GM19193 (cell line): ENCODE results near the gene BTBD19.

Source experiments
- POLR2A ChIP-seq: IDR thresholded peaks from 4 replicates; pipeline ENCODE4 v1.6.1; 2011; ENCODE audit not compliant: insufficient read depth, insufficient read length; ENCODE audit errors: extremely low read depth

BTBD19 gene

DNA sequence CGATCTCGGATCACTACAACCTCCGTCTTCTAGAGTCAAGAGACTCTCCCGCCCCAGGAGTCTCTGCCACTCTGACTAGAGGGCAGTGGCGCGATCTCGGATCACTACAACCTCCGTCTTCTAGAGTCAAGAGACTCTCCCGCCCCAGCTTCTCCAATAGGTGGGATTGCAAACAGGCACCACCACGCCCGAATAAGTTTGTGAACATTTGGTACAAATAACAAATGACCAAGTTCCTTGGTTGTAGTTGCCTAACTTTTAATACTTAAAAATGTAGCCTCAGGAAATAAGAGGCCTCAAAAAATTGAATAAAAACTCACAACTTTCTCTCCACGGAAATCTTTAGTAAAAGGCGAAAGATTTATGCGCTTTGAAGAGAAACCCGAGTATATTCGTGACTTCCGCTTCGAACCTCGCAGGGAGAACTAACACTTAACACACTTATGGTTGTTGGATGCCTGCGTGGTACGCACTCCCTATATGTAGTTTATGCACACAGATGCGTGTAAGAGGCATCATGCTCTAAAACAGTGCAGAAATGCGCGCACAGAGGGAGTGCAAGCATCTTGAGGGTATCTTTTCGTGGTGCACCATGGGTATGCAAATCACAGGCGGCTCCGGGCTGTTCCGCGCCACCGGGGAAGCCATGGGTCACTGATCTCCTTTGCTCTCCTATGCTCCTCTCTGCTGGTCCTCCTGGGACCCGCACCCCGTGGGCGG lies 11.4 kb downstream of the BTBD19 start:
- peak; percentile 100 for TF ChIP-seq POLR2A

DNA sequence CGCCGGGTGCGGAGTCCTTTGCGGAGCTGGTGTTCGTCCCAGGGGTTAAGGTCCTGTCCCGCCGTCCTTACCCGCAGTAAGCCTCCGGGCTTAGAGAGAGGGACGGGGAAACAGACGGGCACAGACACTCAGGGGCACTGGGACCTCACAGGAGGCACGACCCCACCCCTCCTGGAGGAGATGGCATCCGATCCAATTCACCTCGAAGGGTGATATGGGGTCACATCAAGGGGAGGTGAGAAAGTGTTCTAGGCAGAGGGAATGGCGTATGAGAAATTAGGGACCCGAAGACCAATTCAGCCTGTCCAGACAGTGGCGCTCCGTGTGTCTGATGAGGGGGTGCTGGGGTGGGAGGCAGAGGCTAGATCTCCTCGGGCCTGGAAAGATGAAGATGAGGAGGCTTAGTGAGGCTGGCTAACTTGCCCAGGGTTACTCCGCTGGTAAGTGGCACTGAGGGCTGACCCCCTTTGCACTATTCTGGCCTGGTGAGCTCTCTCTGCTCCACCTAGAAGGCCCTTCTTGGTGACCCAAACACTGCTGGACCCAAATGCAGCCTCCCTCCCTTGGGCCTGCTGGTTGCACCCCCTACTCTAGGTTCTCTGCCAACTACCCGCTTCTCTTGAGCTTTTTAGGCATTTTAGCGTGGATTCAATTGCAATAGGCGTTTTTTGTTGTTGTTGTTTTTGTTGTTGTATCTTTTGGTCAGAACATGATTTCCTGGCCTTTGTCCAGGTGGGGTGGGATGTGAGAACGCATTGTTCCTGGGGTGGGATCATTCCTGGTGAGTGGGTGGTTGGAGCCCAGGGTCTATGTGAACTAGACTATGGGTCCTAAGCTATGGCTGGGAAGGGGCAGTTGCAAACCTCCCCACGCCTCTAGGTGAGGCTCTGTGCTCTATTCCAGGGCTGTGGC lies 12.3 kb downstream of the BTBD19 start:
- TF ChIP-seq POLR2A: no peak

GRCh38 chr1:44821240-44821715 lies 13.0 kb downstream of the BTBD19 start:
- no peak for TF ChIP-seq POLR2A

GRCh38 chr1:44822131-44822701 lies 13.9 kb downstream of the BTBD19 start:
- no peak for TF ChIP-seq POLR2A

DNA sequence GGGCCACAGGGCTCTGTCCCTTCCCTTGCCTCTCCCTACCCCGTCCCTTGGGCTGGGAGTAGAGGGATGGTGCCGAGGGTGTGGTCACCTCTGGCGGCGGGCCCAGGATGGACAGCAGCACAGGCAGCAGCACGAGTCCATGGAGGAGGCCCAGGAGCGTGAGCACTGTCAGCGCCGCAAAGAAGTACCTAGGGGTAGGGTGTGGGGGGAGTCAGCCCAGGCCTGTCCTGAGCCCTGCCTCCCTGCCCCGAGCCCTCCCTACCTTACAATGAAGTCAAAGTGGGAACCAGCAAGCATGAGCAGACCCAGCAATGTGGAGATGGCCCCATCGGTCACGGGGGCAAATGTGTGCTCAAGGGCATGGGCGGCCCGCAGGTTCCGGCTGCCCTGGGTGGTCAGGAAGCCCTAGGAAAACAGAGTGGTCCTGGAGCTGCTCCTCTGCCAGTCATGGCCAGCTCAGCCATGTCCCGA lies 14.7 kb downstream of the BTBD19 start:
- no peak for TF ChIP-seq POLR2A

DNA sequence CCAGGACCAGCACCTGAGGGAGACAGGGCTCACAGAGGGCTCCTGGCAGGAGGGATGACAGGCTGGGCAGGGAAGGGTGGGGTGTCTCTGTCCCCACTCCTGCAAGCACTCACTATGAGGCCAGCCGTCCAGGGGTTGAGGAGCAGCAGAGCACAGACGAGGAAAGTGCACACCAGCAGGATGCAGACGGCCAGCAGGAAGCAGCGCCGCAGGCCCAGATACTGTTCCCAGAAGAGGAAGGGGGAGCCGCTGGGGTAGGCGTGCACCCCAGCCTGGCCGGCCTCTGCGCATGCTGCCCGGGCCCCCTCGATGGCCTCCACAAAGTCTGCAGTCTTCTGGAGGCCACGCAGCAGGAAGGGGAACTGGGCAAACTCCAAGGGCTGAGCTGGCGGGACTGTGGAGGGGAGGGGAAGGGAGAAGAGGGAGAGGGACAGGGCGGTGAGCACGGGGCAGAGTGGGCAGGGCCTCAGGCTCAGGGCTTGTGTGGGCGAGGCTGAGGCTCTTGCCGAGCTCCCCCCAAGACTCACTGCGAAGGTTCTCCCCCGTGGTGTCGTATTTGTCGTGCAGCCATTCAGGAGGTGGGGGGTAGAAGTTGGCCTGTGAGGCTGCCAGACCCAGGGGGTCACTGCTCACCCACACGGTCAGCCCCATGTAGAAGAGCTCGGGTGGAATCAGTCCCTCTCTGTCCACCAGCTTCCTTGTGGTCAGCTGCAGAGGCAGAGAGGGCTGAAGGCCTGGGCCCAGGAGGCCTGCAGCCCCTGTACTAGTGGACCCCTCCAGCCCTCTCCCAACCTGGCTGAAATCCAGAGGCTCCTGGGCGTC lies 18.3 kb downstream of the BTBD19 start:
- TF ChIP-seq POLR2A: no peak

GRCh38 chr1:44827197-44828002 lies 19.1 kb downstream of the BTBD19 start:
- TF ChIP-seq POLR2A: no peak

- TF ChIP-seq POLR2A: no peak
Observed at GRCh38 chr1:44828003-44828651, 19.8 kb downstream of the BTBD19 start.

GRCh38 chr1:44828841-44829440 lies 20.6 kb downstream of the BTBD19 start:
- no peak for TF ChIP-seq POLR2A

DNA sequence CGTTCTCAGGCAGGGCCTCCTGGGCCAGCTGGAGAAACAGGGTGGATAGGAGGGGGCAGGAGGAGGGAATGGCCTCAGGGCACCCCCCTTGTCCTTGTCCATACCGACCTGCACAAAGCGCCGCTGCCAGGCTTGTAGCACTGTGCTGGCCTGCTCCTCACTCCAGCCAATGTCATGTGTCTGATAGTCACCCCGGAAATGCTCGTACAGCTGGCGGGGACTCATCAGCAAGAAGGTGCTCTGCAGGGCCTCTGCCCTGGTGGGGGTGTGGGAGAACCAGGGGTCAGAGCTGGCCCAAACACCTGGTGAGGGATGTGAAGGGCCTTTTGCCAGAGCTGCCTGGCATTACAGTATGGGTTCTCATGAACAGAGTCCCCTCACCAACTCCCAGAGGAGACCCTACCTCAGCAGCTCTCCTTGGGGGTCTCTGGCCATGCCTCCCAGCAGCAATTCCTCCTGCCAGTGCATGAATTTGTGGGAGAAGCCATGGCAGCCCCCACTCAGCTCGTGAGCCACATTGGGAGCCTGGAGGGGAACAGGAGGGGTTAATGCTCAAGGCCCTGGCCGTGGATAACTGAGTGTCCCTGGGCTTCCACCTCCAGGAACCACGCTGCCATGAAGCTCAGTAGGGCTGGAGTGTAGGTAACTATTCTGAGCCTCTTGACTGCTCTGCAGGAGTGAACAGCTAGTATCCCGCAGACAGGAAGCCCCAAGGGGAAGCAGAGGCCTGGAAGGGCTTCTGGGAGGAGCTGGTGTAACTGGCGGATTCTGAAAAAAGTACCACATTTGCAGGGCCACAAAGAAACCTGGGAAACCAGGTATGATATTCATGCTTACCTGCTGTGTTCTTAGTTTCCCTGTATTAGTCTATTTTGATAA lies 21.4 kb downstream of the BTBD19 start:
- no peak for TF ChIP-seq POLR2A

DNA sequence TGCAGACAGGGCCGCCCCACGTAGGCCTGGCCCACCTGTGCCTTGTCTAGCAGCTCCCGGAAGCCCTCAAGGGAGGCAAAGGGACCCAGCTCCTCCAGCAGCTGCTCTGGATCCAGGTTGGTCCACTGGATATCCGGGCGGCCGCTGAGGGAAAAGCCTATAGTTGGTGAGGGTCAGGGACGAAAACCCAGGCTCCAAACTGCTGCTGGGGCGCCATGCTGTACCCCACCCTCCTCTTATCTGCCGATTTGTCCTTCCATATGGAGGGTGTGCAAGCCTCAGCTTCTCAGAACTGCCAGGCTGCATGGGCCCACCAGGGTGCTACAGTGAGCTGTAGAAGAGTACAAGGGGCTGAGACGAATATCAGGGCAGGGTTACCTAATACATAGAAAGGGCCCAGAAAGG lies 22.6 kb downstream of the BTBD19 start:
- no peak for TF ChIP-seq POLR2A

GRCh38 chr1:44831516-44831915 lies 23.2 kb downstream of the BTBD19 start:
- TF ChIP-seq POLR2A: no peak
